Stimulated activated effector memory CD8-positive, alpha-beta T cell treated with anti-CD3 and anti-CD28 coated beads, Interleukin-12 subunit alpha, Interleukin-12 subunit beta, amount 100 ng/mL, for 72 hours (primary cell): Measurements from ENCODE around the gene FAM98C.
"Not testable (repeated sequence)": the region's sequence is repeated elsewhere in the genome, so short reads cannot be mapped to it uniquely, and the experiment has no call there.

ENCODE experiments used
- ATAC-seq: fragments of 150-1000 bp; cut with Tn5 transposase; 2 replicates; pipeline ENCODE4 v1.10.0; 2021
- DNase-seq, 2 donors: peaks; one replicate each; pipeline ENCODE4 v3.0.0; 2021 to 2022; ENCODE audit warnings: low spot score in 2 of 2
- H3K27ac Mint-ChIP-seq: one replicate; pipeline ENCODE4 v1.8.0; 2022; ENCODE audit warnings: mild to moderate bottlenecking, mixed read lengths
- H3K36me3 Mint-ChIP-seq: one replicate; pipeline ENCODE4 v1.8.0; 2022; ENCODE audit warnings: mild to moderate bottlenecking, mixed read lengths
- H3K4me1 Mint-ChIP-seq: one replicate; pipeline ENCODE4 v1.8.0; 2022; ENCODE audit warnings: mixed read lengths
- H3K4me3 Mint-ChIP-seq: one replicate; pipeline ENCODE4 v1.8.0; 2022; ENCODE audit warnings: mild to moderate bottlenecking, mixed read lengths
- H3K9me3 Mint-ChIP-seq: one replicate; pipeline ENCODE4 v1.8.0; 2022; ENCODE audit warnings: mixed read lengths

FAM98C gene

GRCh38 chr19:38425222-38425809 lies 22.4 kb downstream of the FAM98C start:
- Mint-ChIP-seq H3K36me3 (peaks cover 36% of the 10 kb centered on the region), H3K4me3 (peak overlapping the region; percentile 77), H3K27ac (peak overlapping the region; percentile 98), H3K9me3 (no peaks in the 10 kb centered on the region), H3K4me1 (peaks cover 29% of the 10 kb centered on the region)
- DNase-seq (no peak), ATAC-seq (no peak)

- Mint-ChIP-seq H3K4me3 (peak within 1 kb of the TSS; percentile 77), H3K36me3 (peaks cover 30% of the 10 kb centered on the region), H3K27ac (peak within 1 kb of the TSS; percentile 98), H3K4me1 (peaks cover 29% of the 10 kb centered on the region), H3K9me3 (no peaks in the 10 kb centered on the region)
- ATAC-seq = peak; percentile 6
- no peak for DNase-seq
These were observed 23.0 kb downstream of the FAM98C start, which contains the start of gene RASGRP4 for GRCh38 chr19:38425810-38426466. TSS of gene RASGRP4 (minus strand) at chr19:38426219. CDS start at chr19:38426091, 128 bp downstream.

DNA sequence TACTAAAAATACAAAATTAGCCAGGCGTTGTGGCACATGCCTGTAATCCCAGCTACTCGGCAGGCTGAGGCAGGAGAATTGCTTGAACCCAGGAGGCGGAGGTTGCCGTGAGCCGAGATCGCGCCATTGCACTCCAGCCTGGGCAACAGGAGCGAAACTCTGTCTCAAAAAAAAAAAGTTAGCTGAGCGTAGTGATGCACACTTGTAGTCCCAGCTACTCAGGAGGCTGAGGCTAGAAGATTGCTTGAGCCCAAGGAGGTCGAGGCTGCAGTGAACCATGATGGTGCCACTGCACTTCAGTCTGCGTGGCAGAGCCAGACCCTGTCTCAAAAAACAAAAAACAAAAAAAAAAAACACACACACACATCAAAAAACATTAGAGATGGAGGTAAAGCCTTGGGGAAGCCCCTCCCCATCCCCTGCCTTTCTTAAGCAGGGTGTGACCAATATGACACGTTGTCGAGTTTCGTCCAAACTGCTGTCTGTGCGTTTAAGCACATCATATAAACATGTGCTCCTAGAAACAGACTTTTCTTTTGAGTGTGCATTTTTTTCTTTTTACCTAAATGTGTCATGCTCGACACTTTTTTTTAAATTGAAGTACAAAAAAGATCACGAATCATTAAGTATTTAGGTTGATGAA lies 24.3 kb downstream of the FAM98C start:
- H3K36me3 Mint-ChIP-seq = peaks cover 18% of the 10 kb centered on the region
- H3K4me1 Mint-ChIP-seq = peaks cover 29% of the 10 kb centered on the region
- H3K4me3 Mint-ChIP-seq = peak overlapping the region; percentile 77
- DNase-seq (peak in 1 of 2 donors; percentile 65), ATAC-seq (peak; percentile 93)
- H3K27ac Mint-ChIP-seq = peak overlapping the region; percentile 98
- not testable (repeated sequence) for H3K9me3 Mint-ChIP-seq

GRCh38 chr19:38429055-38429810 lies 26.3 kb downstream of the FAM98C start:
- H3K4me3 Mint-ChIP-seq = peak overlapping the region; percentile 77
- DNase-seq = peak in 1 of 2 donors; percentile 53
- peaks cover 18% of the 10 kb centered on the region for H3K36me3 Mint-ChIP-seq
- peak overlapping the region; percentile 98 for H3K27ac Mint-ChIP-seq
- peak; percentile 65 for ATAC-seq
- H3K4me1 Mint-ChIP-seq = peaks cover 40% of the 10 kb centered on the region
- no peaks in the 10 kb centered on the region for H3K9me3 Mint-ChIP-seq

DNA sequence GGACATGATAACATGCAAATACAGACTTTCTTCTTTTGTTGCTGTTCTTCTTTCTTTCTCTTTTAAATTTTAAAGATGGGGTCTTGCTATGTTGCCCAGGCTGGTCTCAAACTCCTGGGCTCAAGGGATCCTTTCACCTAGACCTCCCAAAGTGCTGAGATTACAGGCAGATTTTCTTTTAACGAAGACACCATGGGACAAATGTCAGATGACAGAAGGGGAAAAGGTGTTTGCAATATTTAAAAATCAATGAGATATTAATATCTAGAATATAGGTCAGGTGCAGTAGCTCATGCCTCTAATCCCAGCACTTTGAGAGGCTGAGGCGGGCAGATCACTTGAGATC lies 26.9 kb downstream of the FAM98C start:
- no peak for DNase-seq
- H3K4me3 Mint-ChIP-seq = peak overlapping the region; percentile 77
- peak overlapping the region; percentile 98 for H3K27ac Mint-ChIP-seq
- no peak for ATAC-seq
- peaks cover 18% of the 10 kb centered on the region for H3K36me3 Mint-ChIP-seq
- H3K9me3 Mint-ChIP-seq = no peaks in the 10 kb centered on the region
- H3K4me1 Mint-ChIP-seq = peaks cover 44% of the 10 kb centered on the region

DNA sequence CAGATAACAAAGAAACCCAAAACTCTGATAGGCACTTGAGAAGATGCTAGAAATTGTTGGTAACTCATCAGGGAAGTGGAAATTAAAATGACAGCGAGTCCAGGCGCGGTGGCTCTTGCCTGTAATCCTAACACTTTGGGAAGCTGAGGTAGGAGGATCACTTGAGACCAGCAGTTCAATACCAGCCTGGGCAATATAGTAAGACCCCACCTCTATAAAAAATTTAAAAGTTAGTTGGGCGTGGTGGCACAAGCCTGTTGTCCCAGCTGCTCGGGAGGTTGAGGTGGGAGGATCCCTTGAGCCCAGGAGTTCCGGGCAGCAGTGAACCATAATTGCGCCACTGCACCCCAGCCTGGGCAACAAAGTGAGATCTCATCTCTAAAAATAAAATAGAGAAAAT lies 28.0 kb downstream of the FAM98C start:
- H3K36me3 Mint-ChIP-seq = peaks cover 18% of the 10 kb centered on the region
- DNase-seq (no peak), ATAC-seq (no peak)
- no peaks in the 10 kb centered on the region for H3K9me3 Mint-ChIP-seq
- no peak overlapping the region for H3K4me3 Mint-ChIP-seq
- no peak overlapping the region for H3K27ac Mint-ChIP-seq
- peaks cover 43% of the 10 kb centered on the region for H3K4me1 Mint-ChIP-seq

- Mint-ChIP-seq H3K4me3 (peak within 1 kb of the TSS; percentile 63), H3K9me3 (no peaks in the 10 kb centered on the region), H3K36me3 (peaks cover 29% of the 10 kb centered on the region), H3K4me1 (peaks cover 33% of the 10 kb centered on the region), H3K27ac (peak within 1 kb of the TSS; percentile 23)
- ATAC-seq = peak; percentile 79
- DNase-seq = peak; percentile 43 to 69
These were observed 30.4 kb downstream of the FAM98C start, which contains the start of gene RYR1 for GRCh38 chr19:38433268-38433733. TSS of gene RYR1 (plus strand) at chr19:38433691. CDS start at chr19:38433830, 139 bp downstream.

DNA sequence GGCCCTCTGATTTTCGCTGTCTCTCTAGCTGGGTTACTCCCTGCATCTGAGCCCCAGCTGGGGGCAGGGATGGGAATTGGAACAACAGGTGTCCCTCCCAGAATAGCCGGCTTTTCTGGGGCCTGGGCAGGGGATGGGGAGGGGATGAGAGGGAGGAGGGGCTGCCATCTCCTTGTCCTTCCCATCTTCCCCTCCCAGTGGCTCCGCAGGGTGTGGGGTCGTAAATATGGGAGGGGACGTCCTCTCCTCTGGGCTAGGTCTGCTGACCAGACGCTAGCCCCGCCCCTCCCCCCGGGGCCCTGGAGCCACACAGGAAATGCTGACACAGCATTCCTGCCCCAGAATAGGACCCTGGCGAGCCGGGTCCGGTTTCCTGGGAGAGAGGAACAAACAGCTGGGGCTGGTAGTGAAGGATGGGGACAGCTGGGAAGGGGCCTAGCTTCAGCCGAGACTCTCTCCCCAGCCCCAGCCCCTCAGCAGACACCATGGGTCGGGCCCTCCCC lies 31.7 kb downstream of the FAM98C start:
- Mint-ChIP-seq H3K4me3 (peak overlapping the region; percentile 63), H3K36me3 (peaks cover 19% of the 10 kb centered on the region), H3K9me3 (no peaks in the 10 kb centered on the region), H3K27ac (peak overlapping the region; percentile 23), H3K4me1 (peaks cover 23% of the 10 kb centered on the region)
- no peak for DNase-seq
- ATAC-seq = no peak

GRCh38 chr19:38437295-38437694 lies 34.4 kb downstream of the FAM98C start:
- no peak for DNase-seq
- no peak for ATAC-seq
- Mint-ChIP-seq H3K4me1 (peaks cover 27% of the 10 kb centered on the region), H3K9me3 (no peaks in the 10 kb centered on the region), H3K36me3 (peaks cover 26% of the 10 kb centered on the region), H3K27ac (no peak overlapping the region), H3K4me3 (no peak overlapping the region)

DNA sequence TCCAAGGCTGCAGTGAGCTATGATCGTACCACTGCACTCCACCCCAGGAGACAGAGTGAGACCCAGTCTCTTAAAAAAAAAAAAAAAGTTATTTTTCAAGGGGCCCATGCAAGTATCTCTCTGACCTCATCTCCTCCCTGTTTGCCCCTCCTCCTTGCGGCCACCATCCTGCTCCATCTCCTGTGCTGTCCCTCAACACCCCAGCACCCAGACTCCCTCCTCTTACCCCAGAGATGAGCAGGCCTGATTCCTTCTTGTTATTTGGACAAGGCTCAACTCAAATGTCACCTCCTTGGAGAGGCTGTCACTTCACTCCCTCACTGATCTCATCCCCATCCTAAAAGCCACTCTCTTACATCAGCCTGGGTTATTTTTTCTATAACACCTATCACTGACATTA lies 35.0 kb downstream of the FAM98C start:
- Mint-ChIP-seq H3K4me1 (peaks cover 27% of the 10 kb centered on the region), H3K36me3 (peaks cover 28% of the 10 kb centered on the region), H3K27ac (no peak overlapping the region), H3K9me3 (no peaks in the 10 kb centered on the region), H3K4me3 (no peak overlapping the region)
- ATAC-seq (no peak), DNase-seq (no peak)

DNA sequence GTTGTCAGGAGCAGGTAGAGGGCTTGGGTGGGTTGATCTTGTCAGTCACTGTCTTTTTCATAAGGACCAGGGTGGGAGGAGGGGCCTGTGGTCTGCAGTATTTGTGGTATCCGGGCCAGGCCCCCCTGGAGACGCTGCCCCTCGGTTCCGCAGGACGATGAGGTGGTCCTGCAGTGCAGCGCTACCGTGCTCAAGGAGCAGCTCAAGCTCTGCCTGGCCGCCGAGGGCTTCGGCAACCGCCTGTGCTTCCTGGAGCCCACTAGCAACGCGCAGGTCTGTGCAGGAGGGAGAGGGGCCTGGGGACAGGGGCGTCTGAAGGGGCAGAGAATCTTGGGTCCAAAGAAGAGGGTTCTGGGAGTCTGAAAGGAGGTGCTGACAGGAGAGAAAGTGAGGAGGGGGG lies 37.7 kb downstream of the FAM98C start:
- no peak overlapping the region for H3K4me3 Mint-ChIP-seq
- DNase-seq = no peak
- H3K36me3 Mint-ChIP-seq = peaks cover 54% of the 10 kb centered on the region

DNA sequence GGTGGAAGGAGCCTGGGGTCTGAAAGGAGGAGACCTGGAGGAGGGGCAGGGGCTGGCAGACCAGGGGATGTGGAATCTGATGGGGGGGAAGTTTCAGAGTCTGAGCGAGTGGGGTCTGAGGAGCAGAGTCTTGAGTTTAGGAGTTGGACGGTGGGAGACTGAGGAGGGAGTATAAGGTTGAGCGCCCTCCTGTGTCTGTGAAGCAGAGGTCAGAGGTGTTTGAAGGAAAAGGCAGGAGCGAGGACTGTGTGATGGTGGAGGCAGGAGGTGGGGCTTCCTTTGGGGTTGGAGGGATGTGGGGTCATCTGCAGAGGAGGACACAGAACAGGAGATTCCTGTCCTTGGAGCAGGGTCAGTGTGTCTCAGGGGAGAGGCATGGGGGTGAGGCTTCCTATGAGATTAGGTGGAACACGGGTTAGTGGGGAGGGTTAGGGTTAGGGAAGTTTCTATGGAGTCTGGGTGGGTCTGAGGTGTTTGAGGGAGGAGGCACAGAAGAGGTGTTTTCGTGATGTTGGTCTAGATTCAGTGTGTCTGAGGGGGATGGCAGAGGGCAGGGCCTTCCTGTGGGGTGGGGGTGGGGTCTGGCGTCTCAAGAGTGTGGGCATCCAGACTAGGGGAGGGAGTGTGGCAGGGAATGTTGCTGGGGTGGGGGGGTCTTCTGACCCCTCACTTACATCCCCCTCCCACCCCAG lies 38.9 kb downstream of the FAM98C start:
- peaks cover 17% of the 10 kb centered on the region for H3K4me1 Mint-ChIP-seq
- no peak overlapping the region for H3K4me3 Mint-ChIP-seq
- DNase-seq = no peak
- peaks cover 61% of the 10 kb centered on the region for H3K36me3 Mint-ChIP-seq
- no peaks in the 10 kb centered on the region for H3K9me3 Mint-ChIP-seq
- ATAC-seq = peak; percentile 76
- peak overlapping the region; percentile 79 for H3K27ac Mint-ChIP-seq

More for the DNA sequence above, 37.7 kb downstream of the FAM98C start:
- no peak for ATAC-seq
- Mint-ChIP-seq H3K27ac (no peak overlapping the region), H3K4me1 (peaks cover 13% of the 10 kb centered on the region), H3K9me3 (no peaks in the 10 kb centered on the region)

- no peak for ATAC-seq
- Mint-ChIP-seq H3K4me3 (no peak overlapping the region), H3K27ac (no peak overlapping the region), H3K9me3 (no peaks in the 10 kb centered on the region), H3K4me1 (peaks cover 17% of the 10 kb centered on the region), H3K36me3 (peaks cover 53% of the 10 kb centered on the region)
- no peak for DNase-seq
These were observed 39.8 kb downstream of the FAM98C start for GRCh38 chr19:38442736-38443135.

DNA sequence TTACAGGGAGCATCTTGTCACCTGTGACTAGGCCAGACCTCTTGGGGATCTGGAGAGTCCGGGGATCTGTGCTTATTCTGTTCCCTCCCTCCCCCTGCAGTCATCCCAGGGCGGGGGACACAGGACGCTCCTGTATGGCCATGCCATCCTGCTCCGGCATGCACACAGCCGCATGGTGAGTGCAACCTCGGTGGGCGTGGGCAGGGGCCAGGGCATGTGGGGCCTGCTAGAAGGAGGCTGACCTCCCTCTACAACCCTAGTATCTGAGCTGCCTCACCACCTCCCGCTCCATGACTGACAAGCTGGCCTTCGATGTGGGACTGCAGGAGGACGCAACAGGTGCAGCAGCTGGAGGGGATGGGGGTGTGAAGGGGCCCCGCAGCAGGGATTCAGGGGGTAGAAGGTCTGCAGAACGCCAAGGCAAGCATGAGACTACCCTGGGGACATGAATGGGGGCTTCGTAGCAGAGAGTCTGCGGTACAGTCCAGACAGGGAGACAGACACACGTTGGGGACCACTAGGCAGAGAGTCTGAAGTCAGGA lies 40.6 kb downstream of the FAM98C start:
- Mint-ChIP-seq H3K36me3 (peaks cover 46% of the 10 kb centered on the region), H3K27ac (no peak overlapping the region), H3K9me3 (no peaks in the 10 kb centered on the region), H3K4me3 (no peak overlapping the region), H3K4me1 (peaks cover 11% of the 10 kb centered on the region)
- ATAC-seq (no peak), DNase-seq (no peak)
